GM21717 (cell line): ENCODE measurements around the gene CD79A.

Source experiments
- ATAC-seq: cut with Tn5 transposase; IDR thresholded peaks from one replicate; pipeline ENCODE4 v1.9.1; 2021; ENCODE audit warnings: mild to moderate bottlenecking, moderate library complexity; ENCODE audit not compliant: unreplicated experiment

Gene CD79A

GRCh38 chr19:41929536-41930071, 52.5 kb downstream of the CD79A start:
- ATAC-seq = no peak

GRCh38 chr19:41930322-41930722, 53.2 kb downstream of the CD79A start:
- ATAC-seq = no peak
